ENCODE data around the gene KRTAP17-1. TPM values are rescaled to one million over a fixed set of nuclear protein-coding genes. Genes with fewer than 3 reads are reported as not detected.
"Not testable (repeated sequence)": the region's sequence is repeated elsewhere in the genome, so short reads cannot be mapped to it uniquely, and the experiment has no call there.

KRTAP17-1 gene
- total RNA-seq, 1 donor from 2014 or later, result not detected

GRCh38 chr17:41296846-41297245 is 18.7 kb downstream of the KRTAP17-1 start:
- Histone ChIP-seq H3K27me3 (ENCODE audit: control insufficient read depth, insufficient read depth, low read length) (no peaks in the 10 kb centered on the region), H3K36me3 (ENCODE audit: control insufficient read depth, insufficient read depth, low read length) (no peaks in the 10 kb centered on the region), H3K4me3 (ENCODE audit: low read depth, low read length) (no peak overlapping the region)
- no peak for FAIRE-seq
- TF ChIP-seq, protein P1, sequence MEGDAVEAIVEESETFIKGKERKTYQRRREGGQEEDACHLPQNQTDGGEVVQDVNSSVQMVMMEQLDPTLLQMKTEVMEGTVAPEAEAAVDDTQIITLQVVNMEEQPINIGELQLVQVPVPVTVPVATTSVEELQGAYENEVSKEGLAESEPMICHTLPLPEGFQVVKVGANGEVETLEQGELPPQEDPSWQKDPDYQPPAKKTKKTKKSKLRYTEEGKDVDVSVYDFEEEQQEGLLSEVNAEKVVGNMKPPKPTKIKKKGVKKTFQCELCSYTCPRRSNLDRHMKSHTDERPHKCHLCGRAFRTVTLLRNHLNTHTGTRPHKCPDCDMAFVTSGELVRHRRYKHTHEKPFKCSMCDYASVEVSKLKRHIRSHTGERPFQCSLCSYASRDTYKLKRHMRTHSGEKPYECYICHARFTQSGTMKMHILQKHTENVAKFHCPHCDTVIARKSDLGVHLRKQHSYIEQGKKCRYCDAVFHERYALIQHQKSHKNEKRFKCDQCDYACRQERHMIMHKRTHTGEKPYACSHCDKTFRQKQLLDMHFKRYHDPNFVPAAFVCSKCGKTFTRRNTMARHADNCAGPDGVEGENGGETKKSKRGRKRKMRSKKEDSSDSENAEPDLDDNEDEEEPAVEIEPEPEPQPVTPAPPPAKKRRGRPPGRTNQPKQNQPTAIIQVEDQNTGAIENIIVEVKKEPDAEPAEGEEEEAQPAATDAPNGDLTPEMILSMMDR (IDR thresholded peaks at IDR 0.05; ENCODE audit: insufficient read depth, low read length, severe bottlenecking), result no peak
- DNase-seq (ENCODE audit: low read depth), result no peak

DNA sequence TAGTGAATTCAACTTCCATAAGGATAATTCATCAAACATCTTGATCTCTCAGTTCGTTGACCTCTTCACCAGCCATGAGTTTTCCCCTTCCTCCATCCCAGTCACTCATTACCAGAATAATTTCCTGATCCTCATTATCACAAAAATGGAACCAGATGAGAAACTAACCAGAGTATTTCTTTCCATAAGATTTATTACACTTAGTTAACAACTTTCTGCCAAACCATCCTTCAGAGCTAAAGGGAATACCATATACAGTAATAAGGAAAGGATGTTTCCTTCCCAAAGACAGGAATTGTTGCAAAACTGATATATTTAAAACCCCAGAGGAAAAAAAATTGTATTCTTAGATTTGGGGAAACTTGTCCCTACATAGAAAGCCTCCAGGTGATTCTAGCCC is 21.5 kb downstream of the KRTAP17-1 start:
- FAIRE-seq (no peak), DNase-seq (ENCODE audit: low read depth) (no peak)
- Histone ChIP-seq H3K36me3 (ENCODE audit: control insufficient read depth, insufficient read depth, low read length) (no peaks in the 10 kb centered on the region), H3K4me3 (ENCODE audit: low read depth, low read length) (no peak overlapping the region), H3K27me3 (ENCODE audit: control insufficient read depth, insufficient read depth, low read length) (no peaks in the 10 kb centered on the region)
- TF ChIP-seq, protein P1 (IDR thresholded peaks at IDR 0.05; ENCODE audit: insufficient read depth, low read length, severe bottlenecking), result no peak

- H3K36me3 ChIP-seq (ENCODE audit: control insufficient read depth, insufficient read depth, low read length), result no peaks in the 10 kb centered on the region
- FAIRE-seq (no peak), DNase-seq (ENCODE audit: low read depth) (no peak)
- no peak overlapping the region for H3K4me3 ChIP-seq (ENCODE audit: low read depth, low read length)
- H3K27me3 ChIP-seq (ENCODE audit: control insufficient read depth, insufficient read depth, low read length), result no peaks in the 10 kb centered on the region
- TF ChIP-seq, protein P1 (IDR thresholded peaks at IDR 0.05; ENCODE audit: insufficient read depth, low read length, severe bottlenecking), result no peak
These were observed 28.5 kb downstream of the KRTAP17-1 start for GRCh38 chr17:41287050-41287449.

DNA sequence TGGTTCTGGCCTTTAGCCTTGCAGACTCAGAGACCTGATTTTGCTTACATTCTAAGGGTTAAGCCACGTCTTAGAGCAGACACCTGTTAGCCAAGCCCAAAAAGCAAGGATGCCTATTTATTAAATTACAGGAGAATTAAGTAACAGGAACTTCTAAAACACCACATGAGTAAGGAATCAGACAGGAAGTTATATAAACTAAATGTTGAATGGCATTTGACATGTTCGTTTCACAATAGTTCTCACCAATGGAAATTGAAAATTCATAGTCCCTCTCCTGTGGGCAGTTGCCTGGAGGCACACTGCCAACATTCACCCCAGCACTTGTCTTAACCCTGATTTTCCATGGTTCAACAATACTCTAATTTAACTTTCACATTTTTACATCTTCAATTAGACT is 31.0 kb downstream of the KRTAP17-1 start:
- H3K27me3 ChIP-seq (ENCODE audit: control insufficient read depth, insufficient read depth, low read length), result no peaks in the 10 kb centered on the region
- peak; percentile 28 for DNase-seq (ENCODE audit: low read depth)
- FAIRE-seq, result no peak
- no peak overlapping the region for H3K4me3 ChIP-seq (ENCODE audit: low read depth, low read length)
- TF ChIP-seq, protein P1 (IDR thresholded peaks at IDR 0.05; ENCODE audit: insufficient read depth, low read length, severe bottlenecking), result no peak
- no peaks in the 10 kb centered on the region for H3K36me3 ChIP-seq (ENCODE audit: control insufficient read depth, insufficient read depth, low read length)

DNA sequence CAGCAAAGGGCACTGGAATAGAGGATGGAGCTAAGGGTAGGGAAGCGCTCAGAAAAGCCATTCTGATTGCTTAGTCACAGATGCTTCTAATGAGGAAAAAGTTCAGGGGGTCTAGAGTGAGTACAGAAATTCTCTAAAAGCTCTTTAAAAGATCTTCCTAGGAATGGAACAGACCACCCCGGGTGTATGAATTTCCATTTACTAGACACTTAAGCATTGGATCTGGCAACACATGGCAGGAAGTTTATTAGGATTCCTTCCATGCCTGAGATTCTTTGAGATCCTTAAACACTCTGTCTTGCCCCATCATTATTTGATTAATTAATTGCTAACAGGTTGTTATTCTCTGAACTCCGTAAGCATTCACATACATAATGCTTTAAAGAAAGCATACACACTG is 31.5 kb downstream of the KRTAP17-1 start:
- TF ChIP-seq, protein P1 (IDR thresholded peaks at IDR 0.05; ENCODE audit: insufficient read depth, low read length, severe bottlenecking), result no peak
- no peak for DNase-seq (ENCODE audit: low read depth)
- Histone ChIP-seq H3K4me3 (ENCODE audit: low read depth, low read length) (no peak overlapping the region), H3K27me3 (ENCODE audit: control insufficient read depth, insufficient read depth, low read length) (no peaks in the 10 kb centered on the region), H3K36me3 (ENCODE audit: control insufficient read depth, insufficient read depth, low read length) (no peaks in the 10 kb centered on the region)
- FAIRE-seq, result no peak

- FAIRE-seq (peak; percentile 13), DNase-seq (ENCODE audit: low read depth) (no peak)
- no peaks in the 10 kb centered on the region for H3K36me3 ChIP-seq (ENCODE audit: control insufficient read depth, insufficient read depth, low read length)
- no peaks in the 10 kb centered on the region for H3K27me3 ChIP-seq (ENCODE audit: control insufficient read depth, insufficient read depth, low read length)
- TF ChIP-seq, protein P1 (IDR thresholded peaks at IDR 0.05; ENCODE audit: insufficient read depth, low read length, severe bottlenecking), result no peak
- no peak overlapping the region for H3K4me3 ChIP-seq (ENCODE audit: low read depth, low read length)
These were observed 37.1 kb downstream of the KRTAP17-1 start for GRCh38 chr17:41278176-41278955.

- H3K4me3 ChIP-seq (ENCODE audit: low read depth, low read length); H3K36me3 ChIP-seq (ENCODE audit: control insufficient read depth, insufficient read depth, low read length); DNase-seq (ENCODE audit: low read depth); FAIRE-seq; H3K27me3 ChIP-seq (ENCODE audit: control insufficient read depth, insufficient read depth, low read length): not testable (repeated sequence)
These were observed 39.8 kb downstream of the KRTAP17-1 start, which contains the start of gene KRTAP9-7 for GRCh38 chr17:41275648-41276190. TSS of gene KRTAP9-7 (plus strand) at chr17:41275698. CDS start at chr17:41275698, 0 bp downstream.

Data from bronchial epithelial cell (primary cell).